Gastrocnemius medialis (tissue), 4 donors: ENCODE data around the gene GREB1. TPM values are rescaled to one million over a fixed set of nuclear protein-coding genes. Genes with fewer than 3 reads are reported as not detected.

Source experiments
- ATAC-seq, 2 donors: fragments of 150-250 bp; one replicate each; pipeline ENCODE4 v1.9.1; 2016
- DNase-seq, 2 donors: peaks; one replicate each; pipeline ENCODE4 v3.0.0-alpha.2; 2019
- H3K27ac ChIP-seq, 4 donors: fragments of 200-600 bp; sonication (generic); 1 replicate in 1 of 4; 2 replicates in 3 of 4; pipeline ENCODE4 v1.5.1; 2016 to 2018; ENCODE audit warnings: mild to moderate bottlenecking in 2 of 4, moderate library complexity in 1 of 4
- H3K27me3 ChIP-seq, 3 donors: fragments of 200-600 bp; sonication (generic) in 2 of 3; 1 replicate in 1 of 3; 2 replicates in 2 of 3; pipeline versions ENCODE4 v1.5.1 to v1.6.0; 2016 to 2019; ENCODE audit warnings: mild to moderate bottlenecking in 1 of 3, moderate library complexity in 1 of 3
- H3K36me3 ChIP-seq, 2 donors: fragments of 200-600 bp; sonication (generic) in 1 of 2; one replicate each; pipeline ENCODE4 v1.5.1; 2017 to 2018
- H3K4me1 ChIP-seq, 2 donors: fragments of 200-600 bp; sonication (generic) in 1 of 2; one replicate each; pipeline ENCODE4 v1.5.1; 2016 to 2017; ENCODE audit warnings: mild to moderate bottlenecking in 2 of 2
- H3K4me3 ChIP-seq, 4 donors: fragments of 200-600 bp; sonication (generic) in 3 of 4; 1 replicate in 1 of 4; 2 replicates in 3 of 4; pipeline ENCODE4 v1.5.1; 2016 to 2019; ENCODE audit warnings: mild to moderate bottlenecking in 2 of 4
- H3K9me3 ChIP-seq, 3 donors: fragments of 200-600 bp; sonication (generic) in 2 of 3; 1 replicate in 1 of 3; 2 replicates in 2 of 3; pipeline ENCODE4 v1.5.1; 2016 to 2019
- POLR2A ChIP-seq, 2 donors: fragments of 450-650 bp; IDR thresholded peaks; one replicate each; pipeline ENCODE4 v1.6.1; 2017; ENCODE audit warnings: antibody characterized with exemption in 2 of 2, mild to moderate bottlenecking in 2 of 2, moderate library complexity in 2 of 2
- in situ Hi-C, 4 donors: fragments of 200-750 bp; cut with MboI; loops; one replicate each; pipeline versions ENCODE4 v1.15.0 to v1.8.0; 2017; ENCODE audit warnings: low sequenced_read_pairs in 4 of 4
- intact Hi-C: fragments of 100-400 bp; cut with DNase I; formaldehyde crosslinking; loops from one replicate; pipeline ENCODE4 v1.15.1; 2023; ENCODE audit warnings: low total_unique reads
- total RNA-seq, 4 donors: library from RNA; depleted of rRNA; stranded (reverse); fragments of >200 nt; gene quantifications; one replicate each; pipeline versions ENCODE4 v1.1.0 to v1.2.3, GENCODE V29; 2016
- TF ChIP-seq, protein P1 (sequence below), 5 experiments: fragments of 450-650 bp in 3 of 5; fragments of 200-600 bp in 2 of 5; sonication (generic) in 2 of 5; IDR thresholded peaks in 4 of 5; conservative IDR thresholded peaks in 1 of 5; 1 replicate in 4 of 5; 2 replicates in 1 of 5; pipeline ENCODE4 v1.5.1; 2016 to 2019; ENCODE audit warnings: antibody characterized with exemption in 5 of 5, mild to moderate bottlenecking in 3 of 5, moderate library complexity in 3 of 5

The GREB1 gene
- total RNA-seq, 4 donors from 2014 or later, result 1.7 to 9.3 (median 2.6) TPM

DNA sequence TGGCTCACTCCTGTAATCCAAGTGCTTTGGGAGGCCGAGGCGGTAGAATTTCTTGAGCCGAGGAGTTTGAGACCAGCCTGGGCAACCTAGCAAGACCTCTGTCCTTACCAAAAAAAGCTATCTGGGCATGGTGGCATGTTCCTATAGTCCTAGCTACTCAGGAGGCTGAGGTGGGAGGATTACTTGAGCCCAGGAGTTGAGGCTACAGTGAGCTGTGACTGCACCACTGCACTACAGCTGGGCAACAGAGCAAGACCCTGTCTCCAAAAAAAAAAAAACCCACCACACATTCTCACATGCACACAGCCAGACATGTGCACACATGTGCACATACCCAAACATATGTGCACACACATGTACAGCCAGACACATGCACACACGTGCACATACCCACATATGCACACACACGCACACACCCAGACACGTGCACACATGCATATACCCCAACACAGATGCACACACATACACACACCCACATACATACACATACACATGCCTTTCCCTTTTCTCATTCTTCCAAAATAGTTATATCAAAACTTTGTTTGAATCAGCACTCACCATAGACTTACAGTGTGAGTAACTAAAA, 14.2 kb downstream of the GREB1 start:
- Histone ChIP-seq H3K4me1 (peaks cover 0 to 8% of the 10 kb centered on the region in 2 donors), H3K9me3 (no peaks in the 10 kb centered on the region), H3K27me3 (no peaks in the 10 kb centered on the region), H3K27ac (no peak overlapping the region), H3K36me3 (no peaks in the 10 kb centered on the region), H3K4me3 (no peak overlapping the region)
- DNase-seq (no peak), ATAC-seq (no peak)
- in situ Hi-C loops (no loop called here), intact Hi-C loops (no loop called here)
- TF ChIP-seq POLR2A (IDR thresholded peaks at IDR 0.05), result no peak
- TF ChIP-seq, protein P1, sequence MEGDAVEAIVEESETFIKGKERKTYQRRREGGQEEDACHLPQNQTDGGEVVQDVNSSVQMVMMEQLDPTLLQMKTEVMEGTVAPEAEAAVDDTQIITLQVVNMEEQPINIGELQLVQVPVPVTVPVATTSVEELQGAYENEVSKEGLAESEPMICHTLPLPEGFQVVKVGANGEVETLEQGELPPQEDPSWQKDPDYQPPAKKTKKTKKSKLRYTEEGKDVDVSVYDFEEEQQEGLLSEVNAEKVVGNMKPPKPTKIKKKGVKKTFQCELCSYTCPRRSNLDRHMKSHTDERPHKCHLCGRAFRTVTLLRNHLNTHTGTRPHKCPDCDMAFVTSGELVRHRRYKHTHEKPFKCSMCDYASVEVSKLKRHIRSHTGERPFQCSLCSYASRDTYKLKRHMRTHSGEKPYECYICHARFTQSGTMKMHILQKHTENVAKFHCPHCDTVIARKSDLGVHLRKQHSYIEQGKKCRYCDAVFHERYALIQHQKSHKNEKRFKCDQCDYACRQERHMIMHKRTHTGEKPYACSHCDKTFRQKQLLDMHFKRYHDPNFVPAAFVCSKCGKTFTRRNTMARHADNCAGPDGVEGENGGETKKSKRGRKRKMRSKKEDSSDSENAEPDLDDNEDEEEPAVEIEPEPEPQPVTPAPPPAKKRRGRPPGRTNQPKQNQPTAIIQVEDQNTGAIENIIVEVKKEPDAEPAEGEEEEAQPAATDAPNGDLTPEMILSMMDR (IDR thresholded peaks at IDR 0.05 in 4 of 5, conservative IDR thresholded peaks at IDR 0.05 in 1 of 5), result no peak

DNA sequence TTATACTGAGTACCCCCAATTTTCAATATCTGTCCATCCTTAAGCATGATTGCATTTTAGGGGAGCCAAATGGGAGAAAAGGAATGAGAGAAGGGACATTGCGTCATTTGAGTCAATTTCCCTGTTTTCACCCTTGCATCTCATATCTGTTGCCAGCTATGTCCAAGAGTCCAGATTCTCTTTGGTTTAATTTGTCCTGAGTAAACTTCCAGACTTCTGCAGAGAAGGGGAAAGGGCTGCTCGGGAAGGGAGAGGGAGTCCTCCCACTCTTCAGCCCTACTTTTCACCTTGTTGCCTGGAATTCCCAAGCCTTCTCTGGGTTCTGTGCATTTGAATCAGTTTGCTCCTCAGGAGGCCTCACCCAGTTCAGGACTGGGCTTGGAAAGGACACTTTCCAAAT, 16.5 kb downstream of the GREB1 start:
- no peak for DNase-seq
- H3K36me3 ChIP-seq, result no peaks in the 10 kb centered on the region
- no peaks in the 10 kb centered on the region for H3K27me3 ChIP-seq
- no peak overlapping the region for H3K4me3 ChIP-seq
- no peaks in the 10 kb centered on the region for H3K9me3 ChIP-seq
- H3K27ac ChIP-seq, result no peak overlapping the region
- intact Hi-C loops, result no loop called here
- in situ Hi-C loops, result loop anchor here in 1 of 4 donors (25.0 kb wide), 1 partner anchor 713 kb away; no protein-coding TSS in a partner anchor
- no peak for TF ChIP-seq POLR2A (IDR thresholded peaks at IDR 0.05)
- TF ChIP-seq, protein P1 (IDR thresholded peaks at IDR 0.05 in 4 of 5, conservative IDR thresholded peaks at IDR 0.05 in 1 of 5), result no peak
- no peak for ATAC-seq
- peaks cover 0 to 8% of the 10 kb centered on the region in 2 donors for H3K4me1 ChIP-seq

DNA sequence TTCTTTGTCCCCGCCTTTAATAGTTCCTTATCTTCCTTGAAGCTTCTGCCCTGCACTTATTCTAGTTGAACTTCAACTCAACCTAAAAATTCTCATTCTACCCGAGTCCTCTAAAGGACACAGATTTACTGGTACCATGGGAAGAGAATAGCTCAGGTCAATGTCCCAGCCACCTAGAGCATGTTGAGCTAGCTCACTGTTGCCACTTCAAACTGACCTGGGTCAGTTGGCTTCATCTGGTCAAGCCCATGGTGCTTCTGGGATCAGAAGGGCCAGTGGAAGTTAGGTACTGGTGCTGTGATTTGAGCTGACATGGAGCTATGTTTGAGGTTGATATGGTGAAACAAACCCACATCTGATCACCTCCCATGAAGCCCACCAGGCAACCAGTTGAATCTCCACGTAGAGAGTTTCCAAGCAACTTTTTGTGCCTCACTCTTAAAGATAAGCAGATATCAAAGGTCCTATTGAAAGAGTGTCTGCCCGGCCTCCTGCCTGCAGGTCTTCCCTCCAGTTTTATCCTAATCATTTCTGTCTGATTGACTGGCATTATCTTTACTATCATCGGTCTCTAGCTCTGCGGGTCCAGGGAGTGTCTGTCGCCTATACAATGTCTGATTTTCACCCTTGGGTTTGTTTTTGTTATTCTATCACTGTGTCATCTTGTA, 17.2 kb downstream of the GREB1 start:
- ATAC-seq (no peak), DNase-seq (no peak)
- no peaks in the 10 kb centered on the region for H3K36me3 ChIP-seq
- intact Hi-C loops, result no loop called here
- H3K27me3 ChIP-seq, result no peaks in the 10 kb centered on the region
- peaks cover 0 to 7% of the 10 kb centered on the region in 2 donors for H3K4me1 ChIP-seq
- no peaks in the 10 kb centered on the region for H3K9me3 ChIP-seq
- no peak overlapping the region for H3K4me3 ChIP-seq
- in situ Hi-C loops, result loop anchor here in 1 of 4 donors (25.0 kb wide), 1 partner anchor 714 kb away; no protein-coding TSS in a partner anchor
- TF ChIP-seq POLR2A (IDR thresholded peaks at IDR 0.05), result no peak
- TF ChIP-seq, protein P1 (IDR thresholded peaks at IDR 0.05 in 4 of 5, conservative IDR thresholded peaks at IDR 0.05 in 1 of 5), result no peak
- H3K27ac ChIP-seq, result no peak overlapping the region

DNA sequence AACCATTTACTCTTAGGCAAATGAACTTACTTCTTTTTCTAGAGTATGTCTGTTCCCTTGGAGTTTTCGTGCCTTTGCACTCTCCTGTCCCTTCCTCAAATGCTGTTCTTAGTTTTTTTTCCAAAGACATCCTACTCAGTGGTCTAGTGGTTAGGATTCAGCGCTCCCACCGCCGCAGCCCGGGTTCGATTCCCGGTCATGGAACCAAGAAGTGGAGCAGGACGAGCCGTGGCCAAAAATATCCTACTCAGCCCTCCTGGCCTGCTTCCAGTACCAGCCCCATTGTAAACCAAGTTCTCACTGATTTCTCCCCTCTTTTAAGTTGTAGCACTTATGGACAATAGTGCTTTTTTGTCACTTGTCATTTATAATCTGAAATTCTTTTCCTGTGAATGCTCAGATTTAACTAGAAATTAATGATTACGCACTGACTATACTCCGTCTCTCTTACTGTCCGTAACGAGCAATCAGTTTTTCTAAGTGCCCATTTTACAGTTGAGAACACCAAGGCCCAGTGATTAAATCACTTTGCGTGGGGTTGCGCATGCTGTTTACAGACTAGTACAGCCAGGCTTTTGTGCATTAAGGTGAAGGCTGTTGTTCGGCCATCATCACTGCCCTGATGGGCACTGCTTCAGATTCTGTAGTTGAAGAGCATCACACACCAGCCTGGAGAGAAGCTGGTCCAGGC, 17.9 kb downstream of the GREB1 start:
- in situ Hi-C loops, result loop anchor here in 1 of 4 donors (25.0 kb wide), 1 partner anchor 714 kb away; no protein-coding TSS in a partner anchor

More for the DNA sequence above, 17.9 kb downstream of the GREB1 start:
- no peak for TF ChIP-seq POLR2A (IDR thresholded peaks at IDR 0.05)
- TF ChIP-seq, protein P1 (IDR thresholded peaks at IDR 0.05 in 4 of 5, conservative IDR thresholded peaks at IDR 0.05 in 1 of 5), result no peak
- no peak overlapping the region for H3K4me3 ChIP-seq
- intact Hi-C loops, result no loop called here
- no peak overlapping the region for H3K27ac ChIP-seq
- no peak for ATAC-seq
- no peak for DNase-seq
- no peaks in the 10 kb centered on the region for H3K27me3 ChIP-seq
- no peaks in the 10 kb centered on the region for H3K9me3 ChIP-seq
- no peaks in the 10 kb centered on the region for H3K36me3 ChIP-seq
- H3K4me1 ChIP-seq, result peaks cover 0 to 5% of the 10 kb centered on the region in 2 donors
